Fibroblast of the conjunctiva (primary cell): ENCODE data around the gene GABBR2.
"Not testable (repeated sequence)": the region's sequence is repeated elsewhere in the genome, so short reads cannot be mapped to it uniquely, and the experiment has no call there.

Experiments used
- DNase-seq: peaks from one replicate; pipeline ENCODE4 v3.0.0-alpha.2; 2010; ENCODE audit warnings: low read depth

The GABBR2 gene

DNA sequence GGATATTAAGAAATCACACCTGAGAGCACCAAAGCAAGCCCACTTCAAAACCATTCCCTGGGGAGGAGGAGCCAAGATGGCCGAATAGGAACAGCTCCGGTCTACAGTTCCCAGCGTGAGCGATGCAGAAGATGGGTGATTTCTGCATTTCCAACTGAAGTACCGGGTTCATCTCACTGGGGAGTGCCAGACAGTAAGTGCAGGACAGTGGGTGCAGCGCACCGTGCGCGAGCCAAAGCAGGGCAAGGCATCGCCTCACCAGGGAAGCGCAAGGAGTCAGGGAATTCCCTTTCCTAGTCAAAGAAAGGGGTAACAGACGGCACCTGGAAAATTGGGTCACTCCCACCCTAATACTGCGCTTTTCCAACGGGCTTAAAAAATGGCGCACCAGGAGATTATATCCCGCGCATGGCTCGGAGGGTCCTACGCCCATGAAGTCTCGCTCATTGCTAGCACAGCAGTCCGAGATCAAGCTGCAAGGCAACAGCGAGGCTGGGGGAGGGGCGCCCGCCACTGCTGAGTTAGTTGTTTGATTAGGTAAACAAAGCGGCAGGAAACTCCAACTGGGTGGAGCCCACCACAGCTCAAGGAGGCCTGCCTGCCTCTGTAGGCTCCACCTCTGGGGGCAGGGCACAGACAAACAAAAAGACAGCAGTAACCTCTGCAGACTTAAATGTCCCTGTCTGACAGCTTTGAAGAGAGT, 200.4 kb downstream of the GABBR2 start:
- DNase-seq = not testable (repeated sequence)

DNA sequence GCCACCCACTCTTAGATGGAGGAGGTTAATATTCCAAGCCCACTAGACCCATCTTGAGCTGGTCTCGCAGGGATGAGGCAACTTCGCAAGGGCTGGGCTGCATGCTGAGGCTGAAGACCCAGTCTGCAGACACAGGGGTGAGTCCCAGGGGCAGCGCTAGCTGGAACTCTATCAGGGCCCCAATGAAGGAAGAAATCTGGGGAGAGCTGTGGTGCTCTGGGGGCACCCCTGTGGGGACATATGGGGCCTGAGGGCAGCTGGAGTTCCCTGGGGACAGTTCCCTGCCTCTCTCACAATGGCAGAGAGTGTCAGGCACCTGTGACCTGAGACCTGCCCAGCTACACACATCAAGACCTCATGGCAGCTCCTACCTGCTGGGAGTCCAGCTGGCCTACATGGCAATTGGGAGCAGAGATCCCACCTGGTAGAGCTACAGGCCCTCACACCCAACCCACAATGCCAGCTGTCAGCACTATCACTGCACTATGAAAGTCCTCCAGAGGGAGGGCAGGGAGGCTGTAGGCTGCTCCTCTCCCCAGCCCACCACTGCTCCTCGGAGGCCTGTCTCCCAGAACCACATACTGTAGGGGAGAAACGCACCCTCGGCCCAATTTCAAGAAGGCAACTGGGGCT, 202.2 kb downstream of the GABBR2 start:
- DNase-seq = no peak

DNA sequence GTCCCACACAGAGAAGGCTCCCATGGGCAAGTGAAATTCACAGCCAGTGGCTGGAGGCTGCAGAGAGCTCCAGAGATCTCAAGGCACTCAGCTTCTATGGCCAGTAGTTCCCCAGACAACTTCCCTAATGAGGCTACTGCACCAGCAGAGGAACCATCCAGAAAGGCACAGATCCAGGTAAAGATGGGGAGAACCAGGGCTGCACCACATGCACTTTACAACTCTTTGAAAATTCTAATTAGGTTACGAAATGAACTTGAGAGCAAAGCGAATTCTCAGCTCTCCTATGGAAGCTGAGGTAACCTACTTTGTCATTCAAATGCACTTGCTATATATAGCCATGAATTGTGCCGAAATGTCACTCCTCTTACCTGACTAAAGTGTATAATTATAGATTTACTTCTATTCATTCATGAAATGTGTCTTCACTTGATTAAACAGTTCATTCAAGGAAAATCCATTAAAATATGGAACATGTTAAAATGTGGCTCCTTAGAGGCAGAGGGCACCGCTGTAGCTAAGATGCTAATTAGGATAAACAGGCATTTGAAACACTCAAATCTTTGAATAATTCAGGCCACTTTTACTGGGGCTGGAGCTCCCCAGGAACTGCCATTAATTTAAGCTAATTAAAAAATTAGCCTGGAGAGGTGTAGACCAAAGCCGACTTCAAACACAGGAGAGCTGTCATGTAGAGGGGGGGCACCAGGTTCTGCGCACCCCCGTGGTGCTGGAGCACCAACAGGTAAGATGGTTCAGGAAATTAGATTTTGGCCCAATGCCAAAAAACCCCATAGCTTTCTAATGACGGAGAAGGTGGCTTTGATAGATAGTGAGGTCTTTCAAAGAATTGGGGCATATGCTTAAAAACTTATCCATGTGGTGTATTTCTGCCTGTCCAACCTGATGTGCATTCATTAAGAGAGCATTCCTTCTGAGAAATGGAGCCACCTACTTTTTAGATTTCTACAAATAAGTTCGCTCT, 204.1 kb downstream of the GABBR2 start:
- no peak for DNase-seq

DNA sequence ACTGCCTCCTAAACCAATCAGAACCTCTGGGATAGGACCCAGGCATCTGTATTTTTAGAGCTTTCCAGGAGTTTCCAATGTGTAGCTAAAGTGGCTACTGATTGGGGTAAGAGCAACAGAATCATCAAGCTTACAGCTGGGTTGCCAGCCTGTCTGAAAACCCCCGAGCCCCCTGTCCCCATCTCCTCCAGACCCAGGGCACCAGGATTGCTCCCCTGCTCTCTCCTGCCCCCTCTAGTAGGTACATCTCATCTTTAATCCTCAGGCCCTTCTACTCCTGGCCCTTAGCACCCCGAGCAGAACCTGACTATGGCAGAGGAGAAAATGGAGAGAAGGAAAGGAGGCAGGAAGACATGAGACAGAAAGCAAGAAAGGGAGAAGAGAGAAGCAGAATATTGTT, 204.9 kb downstream of the GABBR2 start:
- DNase-seq = no peak

DNA sequence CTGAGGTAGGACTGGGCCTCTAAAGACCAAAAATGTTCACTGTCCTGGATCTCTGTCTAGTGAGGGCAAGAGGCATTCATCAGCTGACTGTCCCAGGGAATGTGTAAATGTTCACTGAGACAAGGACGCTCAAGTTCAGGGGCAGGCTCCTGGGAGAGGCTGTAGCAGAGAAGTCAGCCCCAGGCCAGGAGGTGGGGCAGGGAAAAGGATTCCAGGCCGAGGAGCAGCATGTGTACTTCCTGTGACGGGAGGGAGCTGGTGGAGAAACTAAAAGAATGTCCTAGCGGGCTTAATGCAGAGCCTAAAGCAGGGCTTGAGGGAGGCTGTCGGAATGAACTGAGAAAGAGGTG, 205.8 kb downstream of the GABBR2 start:
- no peak for DNase-seq

DNA sequence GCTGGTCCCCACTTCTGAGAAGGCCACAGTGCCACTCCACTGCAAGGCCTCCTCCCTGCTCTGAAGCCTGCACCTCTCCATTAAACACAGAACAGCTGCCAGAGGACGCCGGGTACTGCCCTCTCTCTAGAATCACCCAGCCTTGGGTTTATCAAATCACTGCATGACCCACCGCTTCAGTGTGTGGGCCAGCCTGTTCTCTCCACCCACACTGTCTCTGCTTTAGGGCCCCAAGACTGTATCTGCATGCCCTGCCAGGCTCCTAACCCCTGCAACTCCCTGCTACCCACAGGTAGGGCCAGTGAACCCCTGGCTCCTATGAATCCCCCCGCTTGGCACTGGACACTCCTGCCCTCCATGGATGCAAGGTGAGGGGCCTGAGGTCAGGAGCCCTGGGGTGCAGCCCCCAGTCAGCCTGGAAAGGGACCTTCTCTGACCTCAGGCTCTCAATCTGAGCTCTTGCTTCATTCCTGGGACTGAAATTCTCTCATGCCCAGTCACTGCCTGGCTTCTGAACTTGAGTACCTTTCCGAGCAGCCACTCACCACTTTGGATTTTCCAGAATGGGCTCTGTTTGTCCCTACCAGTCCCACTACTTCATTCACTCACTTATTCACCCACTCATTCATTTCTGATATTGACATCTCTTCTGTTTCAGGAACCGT, 206.3 kb downstream of the GABBR2 start:
- no peak for DNase-seq

DNA sequence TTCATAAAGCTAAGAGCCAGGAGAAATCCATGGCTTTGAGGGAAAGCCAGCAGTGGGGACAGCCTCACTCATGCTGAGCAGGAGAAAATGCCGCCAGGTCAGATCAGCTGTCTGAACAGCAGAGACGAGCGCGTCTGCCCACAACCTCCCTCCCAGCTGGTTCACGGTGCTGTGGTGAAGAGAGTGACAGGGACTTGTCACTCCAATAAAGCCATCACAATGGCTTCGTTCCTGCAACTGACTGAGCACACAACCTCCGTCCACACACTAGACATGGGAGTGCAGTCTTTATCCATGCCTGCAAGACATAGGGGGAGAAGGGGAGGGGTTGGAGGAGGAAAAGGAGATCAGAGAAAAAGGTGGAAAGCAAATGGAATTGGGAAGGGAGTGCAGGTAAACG, 206.9 kb downstream of the GABBR2 start:
- DNase-seq = no peak

DNA sequence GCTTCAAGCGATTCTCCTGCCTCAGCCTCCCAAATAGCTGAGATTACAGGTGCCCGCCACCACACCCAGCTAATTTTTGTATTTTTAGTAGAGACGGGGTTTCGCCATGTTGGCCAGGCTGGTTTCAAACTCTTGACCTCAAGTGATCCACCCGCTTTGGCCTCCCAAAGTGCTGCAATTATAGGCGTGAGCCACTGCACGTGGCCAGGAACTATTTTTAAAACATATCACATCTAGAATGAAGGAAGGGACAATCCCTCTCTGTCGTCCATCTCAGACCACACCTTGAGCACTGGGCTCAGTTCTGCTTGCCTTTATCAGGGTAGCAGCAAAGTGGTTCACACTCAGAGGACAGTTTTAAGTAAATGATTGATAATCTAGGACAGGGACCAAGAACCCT, 207.5 kb downstream of the GABBR2 start:
- not testable (repeated sequence) for DNase-seq

DNA sequence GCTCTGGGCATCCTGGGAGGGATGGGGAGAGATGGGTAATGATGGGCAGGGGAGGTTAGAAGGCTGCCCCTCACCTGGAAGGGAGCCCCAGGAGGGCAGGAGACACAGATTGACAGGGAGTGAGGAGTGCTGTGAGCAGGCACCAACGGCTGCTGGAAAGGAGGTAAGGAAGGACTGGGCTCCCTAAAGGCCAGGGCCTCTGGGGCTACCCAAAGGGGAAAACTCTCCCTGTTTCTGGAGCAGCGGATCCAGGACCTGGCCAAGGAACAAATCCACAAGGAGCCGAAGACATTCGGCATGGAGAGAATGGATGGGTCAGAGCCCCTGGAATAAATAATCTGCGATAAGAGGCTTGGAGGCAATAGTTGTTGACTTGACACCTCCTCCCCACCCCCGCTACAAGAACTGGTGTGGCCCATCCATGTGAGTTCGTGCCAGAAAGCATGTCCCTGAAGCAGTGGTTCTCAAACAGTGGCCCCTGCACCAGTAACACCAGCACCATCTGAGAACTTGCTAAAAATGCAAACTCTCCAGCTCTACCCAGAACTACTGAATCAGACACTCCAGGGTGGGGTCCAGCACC, 208.3 kb downstream of the GABBR2 start:
- DNase-seq = no peak

DNA sequence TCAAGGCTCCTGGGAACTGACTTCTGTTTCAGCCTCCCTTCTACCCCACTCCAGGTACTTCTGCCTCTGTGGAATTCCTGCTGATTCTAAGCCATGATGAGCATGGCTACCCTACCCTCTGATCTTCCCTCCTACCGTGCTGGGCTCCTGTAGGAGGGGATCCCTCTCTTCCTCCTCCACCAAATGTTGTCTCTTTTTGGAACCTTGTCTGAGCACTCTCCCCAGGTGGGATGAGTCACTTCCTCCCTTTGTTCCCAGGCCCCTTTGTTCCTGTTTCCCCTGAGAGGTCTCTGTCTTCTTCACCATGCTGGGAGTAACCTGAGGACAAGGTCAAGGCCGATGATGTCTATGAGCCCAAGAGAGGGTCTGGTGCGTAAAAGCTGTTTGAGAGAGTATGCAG, 213.2 kb downstream of the GABBR2 start:
- DNase-seq = no peak

DNA sequence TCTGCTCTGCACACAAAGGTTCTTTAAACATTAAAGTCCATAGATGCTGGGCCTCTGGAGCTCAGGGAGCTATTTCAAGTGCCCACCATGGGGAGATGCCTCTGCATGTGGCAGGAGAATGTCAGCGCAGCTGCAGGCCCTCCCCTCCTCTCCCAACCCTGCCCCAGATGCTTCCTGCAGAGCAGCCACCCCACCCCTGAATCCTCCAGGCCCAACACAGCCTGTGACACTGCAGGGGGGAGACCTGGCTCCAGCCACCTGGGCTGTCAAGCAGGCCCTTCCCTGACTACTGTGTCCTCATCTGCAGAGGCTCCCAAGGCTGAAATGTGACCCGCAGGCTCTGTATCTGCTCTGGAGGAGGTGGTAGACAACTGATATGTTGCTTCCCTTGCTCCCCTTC, 213.9 kb downstream of the GABBR2 start:
- no peak for DNase-seq

DNA sequence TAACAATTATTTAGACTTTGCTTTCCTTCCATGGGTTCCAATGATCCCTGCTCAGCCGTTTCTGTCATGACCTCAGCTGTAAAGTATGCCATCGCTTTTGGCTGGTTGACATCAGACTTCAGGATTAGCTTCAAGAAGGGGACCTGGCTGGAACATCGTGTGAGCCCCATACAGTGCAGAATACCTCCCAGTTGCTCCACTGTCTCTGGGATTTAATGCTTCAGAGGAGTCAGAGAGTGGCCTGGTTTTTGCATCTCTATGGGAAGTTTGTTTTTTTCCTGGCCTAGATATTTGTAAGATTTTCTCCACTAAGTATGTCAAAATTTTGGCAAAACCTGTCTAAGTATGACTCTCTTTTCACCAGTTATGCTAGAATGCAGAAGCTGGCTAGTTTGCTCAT, 216.9 kb downstream of the GABBR2 start:
- peak; percentile 17 for DNase-seq

DNA sequence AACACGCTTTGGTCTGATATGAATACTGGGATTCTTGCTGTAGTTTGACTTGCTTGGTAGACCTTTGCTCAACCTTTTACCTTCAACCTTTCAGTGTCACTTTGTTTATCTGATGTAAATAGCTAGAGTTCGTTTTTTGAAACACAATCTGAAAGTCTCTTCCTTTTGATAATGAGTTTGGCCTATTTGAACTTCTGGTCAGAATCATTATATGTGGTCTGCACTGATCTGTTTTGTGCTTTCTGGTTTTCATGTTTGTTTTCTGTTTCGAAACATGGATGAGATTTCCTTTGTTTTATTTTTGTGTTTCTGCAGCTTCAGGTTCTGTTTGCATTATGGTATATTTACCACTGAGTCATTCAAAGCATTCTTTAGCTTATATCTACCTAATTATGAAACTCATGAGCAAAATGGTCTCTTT, 217.5 kb downstream of the GABBR2 start:
- DNase-seq = no peak

DNA sequence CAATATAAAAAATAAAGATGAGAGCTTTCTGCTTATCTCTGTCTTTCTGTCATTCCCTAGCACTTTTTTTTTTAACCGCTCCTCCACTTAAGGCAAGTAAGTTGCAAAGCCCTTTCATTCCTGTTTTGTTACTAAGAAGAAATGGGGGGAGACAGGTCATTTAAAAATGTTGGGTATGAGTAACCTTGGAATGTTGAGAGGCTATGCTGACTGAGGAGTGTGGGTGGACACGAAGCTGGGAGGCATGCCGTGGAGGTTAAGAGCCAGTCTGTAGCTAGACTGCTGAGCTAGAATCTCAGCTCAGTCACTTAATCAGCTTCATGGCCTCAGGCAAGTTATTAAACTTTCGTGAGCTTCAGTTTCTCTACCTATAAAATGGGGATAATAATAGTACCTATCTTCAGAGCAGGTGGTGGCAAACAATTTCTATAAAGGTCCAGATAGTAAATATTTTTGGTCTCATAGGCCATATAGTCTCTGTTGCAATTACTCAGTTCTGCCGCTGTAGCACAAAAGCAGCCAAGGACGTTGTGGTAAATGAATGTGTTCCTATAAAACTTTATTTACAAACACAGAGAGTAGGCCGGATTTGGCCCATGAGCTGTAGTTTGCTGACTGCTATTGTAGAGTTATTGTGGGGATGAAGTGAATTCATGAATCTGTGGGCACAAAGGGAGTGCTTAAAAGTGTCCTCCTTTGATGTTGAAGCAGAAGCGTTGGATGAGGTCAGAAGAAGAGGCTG, 220.0 kb downstream of the GABBR2 start:
- DNase-seq = peak; percentile 43

DNA sequence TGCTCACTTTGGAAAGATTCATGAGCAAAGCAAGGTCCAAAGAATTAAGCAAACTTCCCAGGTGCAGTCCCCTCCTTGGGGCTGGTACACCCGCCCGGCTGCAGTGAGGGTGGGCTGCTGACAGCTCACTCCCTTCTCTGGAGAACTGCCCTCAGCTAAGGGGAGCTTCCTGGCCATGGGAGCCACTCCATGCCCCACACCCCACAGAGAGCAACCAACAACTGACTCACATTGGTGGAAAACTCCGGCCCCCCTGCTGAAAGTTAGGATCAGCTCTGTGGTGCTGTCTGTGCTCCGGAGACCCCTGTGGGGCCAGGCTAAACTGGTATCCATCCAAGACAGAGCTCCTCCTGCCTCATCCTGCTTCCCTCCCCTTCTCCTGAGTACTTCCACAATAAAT, 223.0 kb downstream of the GABBR2 start:
- DNase-seq = no peak

DNA sequence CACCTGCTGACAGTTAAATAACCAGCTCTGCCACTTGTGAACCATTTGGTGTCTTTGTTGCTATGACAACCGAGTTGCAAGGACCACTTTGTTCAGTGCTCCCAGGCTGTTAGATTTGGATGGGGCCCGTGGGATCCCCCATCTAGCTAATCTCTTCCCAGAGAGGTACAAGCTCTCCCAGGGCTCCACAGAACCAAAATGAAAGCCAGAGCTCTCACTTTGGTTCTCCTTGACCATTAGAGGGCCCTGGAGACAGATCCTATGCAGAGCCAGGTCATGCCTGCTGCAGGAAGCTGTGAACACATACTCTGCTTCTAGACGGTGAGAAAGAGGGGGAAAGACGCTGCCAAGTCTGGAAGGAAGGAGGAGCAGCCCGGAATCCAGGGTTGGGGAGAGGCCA, 224.6 kb downstream of the GABBR2 start:
- DNase-seq = no peak

DNA sequence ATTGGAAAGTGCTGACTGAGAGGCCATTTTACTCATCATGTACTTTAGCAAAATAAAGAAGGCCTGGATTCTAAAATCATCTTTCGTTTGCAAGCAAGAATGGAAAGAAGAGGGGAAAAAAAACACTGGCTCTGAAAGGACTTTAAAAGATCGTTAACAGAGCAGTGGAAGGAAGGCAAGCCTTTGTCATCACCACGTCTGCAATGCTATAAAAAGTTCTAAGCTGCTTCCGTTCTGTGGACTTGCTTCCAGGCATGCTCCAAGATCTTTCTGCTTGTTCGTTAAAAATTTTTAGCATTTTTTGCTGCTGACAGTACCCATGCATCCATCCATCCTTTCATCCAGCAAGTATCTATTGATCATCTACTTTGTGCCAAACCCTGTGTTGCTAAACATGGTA, 226.5 kb downstream of the GABBR2 start:
- DNase-seq = no peak

DNA sequence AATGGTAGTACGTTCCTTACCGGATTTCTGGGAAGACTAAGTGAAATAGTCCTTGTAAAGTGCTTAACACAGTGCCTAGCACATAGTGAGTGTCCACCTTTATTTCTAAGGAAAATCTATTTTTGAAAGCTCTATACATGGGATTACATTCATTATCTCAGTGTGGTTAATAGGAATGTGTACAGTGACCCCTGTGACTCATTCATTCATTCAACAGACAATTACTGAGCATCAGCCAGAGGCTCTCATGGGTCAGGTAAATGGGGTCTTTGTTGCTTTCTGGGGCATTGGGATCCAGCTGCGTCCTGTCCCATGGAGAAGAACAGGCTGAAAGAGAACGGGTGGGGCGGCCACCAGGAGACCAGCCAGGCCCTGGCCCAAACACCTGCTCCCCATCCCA, 227.1 kb downstream of the GABBR2 start:
- DNase-seq = no peak

DNA sequence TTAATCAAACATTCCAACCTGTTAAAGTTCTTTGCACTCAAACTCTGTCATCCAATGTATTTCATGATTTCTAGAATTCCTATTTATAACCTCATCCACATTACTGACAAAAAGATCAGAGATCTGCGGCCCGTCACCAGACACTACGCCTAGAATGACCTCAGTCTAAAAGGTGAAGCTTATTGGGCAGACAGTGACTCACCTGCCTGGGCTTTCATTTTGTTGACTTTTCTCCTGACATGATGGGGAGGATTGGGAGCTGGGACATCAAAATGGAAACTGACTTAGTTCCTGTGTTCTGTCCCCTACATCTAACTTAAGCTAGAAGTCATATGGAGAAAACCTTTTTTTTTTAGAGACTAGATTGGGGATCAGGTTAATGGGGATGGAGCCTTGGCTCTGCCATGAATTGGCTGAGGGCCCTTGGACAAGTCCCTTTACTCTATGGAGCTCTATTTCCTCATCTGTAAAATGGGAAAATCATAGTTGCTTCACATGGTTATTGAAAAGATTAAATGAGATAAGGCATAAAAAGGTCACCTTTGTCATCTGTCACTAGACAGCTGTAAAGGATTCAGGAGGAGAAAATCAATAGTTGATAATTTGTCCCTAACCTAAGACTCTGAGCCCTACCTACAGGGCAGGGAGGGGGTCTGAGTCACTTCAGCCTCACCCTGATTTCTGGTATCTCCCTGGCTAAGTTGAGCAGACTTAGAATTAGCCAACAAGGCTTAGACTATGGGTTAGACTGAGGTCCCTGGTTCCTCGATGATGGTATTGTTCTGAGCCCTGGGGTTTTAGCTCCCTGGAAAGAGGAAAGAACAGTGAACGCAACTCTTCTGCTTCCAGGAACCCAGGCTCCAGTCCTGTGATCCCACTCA, 228.5 kb downstream of the GABBR2 start:
- no peak for DNase-seq

DNA sequence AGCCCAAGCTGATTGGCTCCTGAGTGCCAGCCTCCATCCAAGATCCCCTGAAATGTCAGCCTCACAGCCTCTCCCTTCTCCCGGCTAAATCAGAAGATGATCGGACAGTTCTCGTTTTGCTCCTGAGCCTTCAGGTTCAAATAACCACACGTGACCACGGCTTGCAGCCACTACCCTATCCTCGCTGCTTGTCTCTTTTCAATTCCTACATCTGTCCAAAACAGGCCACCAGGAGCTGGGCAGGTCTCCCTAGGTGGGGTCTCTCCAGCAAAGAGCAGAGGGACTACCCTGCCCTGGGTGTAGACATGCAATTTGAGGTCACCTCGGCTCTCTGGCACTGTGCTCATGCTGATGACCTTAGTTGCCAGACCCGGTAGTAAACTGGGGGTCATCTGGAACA, 229.3 kb downstream of the GABBR2 start:
- DNase-seq = no peak
